AG04450 (cell line): ENCODE data around the gene FRMD4A. TPM values are rescaled to one million over a fixed set of nuclear protein-coding genes. Genes with fewer than 3 reads are reported as not detected.

ENCODE experiments used
- CTCF ChIA-PET: fragments of 300-600, 350-600 bp; formaldehyde crosslinking; extraction: SDS; loops from one replicate; lab custom pipeline; 2022; ENCODE audit warnings: antibody characterized with exemption, inconsistent platforms; lab: Charles Lee
- POLR2A ChIA-PET: fragments of 350-600 bp; formaldehyde crosslinking; extraction: SDS; loops from one replicate; lab custom pipeline; 2021; ENCODE audit warnings: antibody characterized with exemption, inconsistent platforms; lab: Yijun Ruan, JAX
- DNase-seq: peaks from one replicate; pipeline ENCODE4 v3.0.0-alpha.2; 2011; ENCODE audit warnings: low read depth, low spot score
- H3K27ac ChIP-seq: one replicate; pipeline ENCODE4 v1.5.1; 2012; ENCODE audit warnings: low read depth, low read length, control low read depth
- H3K27me3 ChIP-seq: one replicate; pipeline ENCODE4 v1.6.0; 2012; ENCODE audit warnings: low read length; ENCODE audit not compliant: control insufficient read depth, insufficient read depth
- H3K4me3 ChIP-seq: 2 replicates; pipeline ENCODE4 v1.5.1; 2011; ENCODE audit warnings: mild to moderate bottlenecking, low read depth, low read length, control low read depth
- H3K9me3 ChIP-seq: 2 replicates; pipeline ENCODE4 v1.5.1; 2012; ENCODE audit warnings: low read length; ENCODE audit not compliant: control insufficient read depth, insufficient read depth
- CTCF ChIP-seq: IDR thresholded peaks from 2 replicates; pipeline ENCODE4 v1.5.1; 2011; ENCODE audit warnings: low read depth, low read length, control low read depth, inconsistent platforms
- polyA plus RNA-seq: library from polyadenylated mRNA; depleted of rRNA; stranded (reverse); fragments of >200 nt; gene quantifications from 2 replicates; pipeline ENCODE4 v1.2.3, GENCODE V29; 2011

FRMD4A gene
- polyA plus RNA-seq, 1 experiment = 45.7 TPM

GRCh38 chr10:14008740-14009080 lies 322.0 kb downstream of the FRMD4A start:
- DNase-seq = no peak
- Histone ChIP-seq H3K9me3 (no peaks in the 10 kb centered on the region), H3K27ac (no peak overlapping the region), H3K27me3 (no peaks in the 10 kb centered on the region), H3K4me3 (peak overlapping the region; percentile 69)
- ChIA-PET POLR2A (interaction anchor here (0.7 to 1.4 kb wide), 2 partner anchors 24 to 32 kb away, joined by 4 to 6 read pairs; no protein-coding TSS in a partner anchor), CTCF (interaction anchor here (0.7 kb wide), 1 partner anchor 30 kb away, joined by 6 read pairs; no protein-coding TSS in a partner anchor)
- no peak for TF ChIP-seq CTCF

DNA sequence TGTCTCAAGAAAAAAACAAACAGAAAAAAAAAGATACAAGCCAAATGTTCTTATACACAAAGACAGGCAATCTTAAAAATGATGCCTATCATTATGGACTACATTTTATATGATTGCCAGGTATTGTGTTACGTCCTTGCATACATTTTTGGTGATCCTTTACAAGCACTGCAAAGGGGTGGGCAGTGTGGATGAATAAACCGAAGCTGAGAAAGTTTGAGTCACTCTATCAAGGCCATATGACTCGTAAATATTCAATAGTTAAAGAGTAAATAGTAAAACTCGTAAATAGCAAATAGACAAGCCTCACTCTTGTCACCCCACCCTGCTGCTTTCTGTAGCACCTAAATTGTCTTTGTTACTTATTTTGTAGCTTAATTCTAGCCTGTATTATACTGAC lies 326.2 kb downstream of the FRMD4A start:
- H3K27ac ChIP-seq = no peak overlapping the region
- POLR2A ChIA-PET = interaction anchor here (0.7 kb wide), 2 partner anchors 127 to 204 kb away, joined by 3 read pairs; no protein-coding TSS in a partner anchor
- no peaks in the 10 kb centered on the region for H3K27me3 ChIP-seq
- no peak overlapping the region for H3K4me3 ChIP-seq
- H3K9me3 ChIP-seq = no peaks in the 10 kb centered on the region
- no peak for TF ChIP-seq CTCF
- CTCF ChIA-PET = no interaction called here
- DNase-seq = no peak

DNA sequence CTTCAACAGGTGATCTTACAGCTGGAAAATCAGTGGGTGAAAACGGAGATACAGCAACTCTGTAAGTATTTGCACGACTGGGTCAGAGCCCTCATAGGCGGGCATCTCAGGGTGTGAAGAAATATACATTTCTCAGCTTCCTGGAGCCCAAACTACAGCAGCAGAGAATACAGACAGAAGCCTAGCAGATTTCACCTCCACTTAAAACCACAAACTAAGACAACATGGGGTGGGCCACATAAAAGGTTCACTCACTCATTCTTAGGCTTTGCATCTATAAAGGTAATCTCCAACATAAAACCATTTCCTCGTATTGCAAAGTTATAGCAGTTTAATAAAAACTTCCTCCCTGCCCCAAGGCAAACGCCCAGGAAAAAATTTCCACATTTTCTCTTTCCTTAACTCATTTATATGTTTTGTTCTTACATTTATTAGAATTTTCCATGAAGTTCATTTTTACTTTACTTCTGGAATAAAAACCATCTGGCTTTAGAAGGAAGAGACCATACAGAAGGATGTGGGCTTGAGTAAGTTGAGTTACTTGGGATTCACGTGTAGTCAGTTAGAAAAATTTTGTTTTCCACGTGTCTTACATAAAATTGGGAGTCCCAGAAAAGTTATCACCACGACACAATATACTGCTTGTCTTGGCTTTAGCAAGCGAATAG lies 327.1 kb downstream of the FRMD4A start:
- DNase-seq = no peak
- POLR2A ChIA-PET = no interaction called here
- H3K27me3 ChIP-seq = no peaks in the 10 kb centered on the region
- TF ChIP-seq CTCF = no peak
- peaks cover 4% of the 10 kb centered on the region; the same call in 1 of the 2 replicates for H3K9me3 ChIP-seq
- H3K27ac ChIP-seq = no peak overlapping the region
- CTCF ChIA-PET = no interaction called here
- no peak overlapping the region for H3K4me3 ChIP-seq

GRCh38 chr10:14001298-14002040 lies 329.3 kb downstream of the FRMD4A start:
- no peak for TF ChIP-seq CTCF
- POLR2A ChIA-PET = interaction anchor here (0.6 kb wide), 1 partner anchor 386 kb away, joined by 5 read pairs; no protein-coding TSS in a partner anchor
- no peak for DNase-seq
- Histone ChIP-seq H3K9me3 (peaks cover 7% of the 10 kb centered on the region; the same call in 1 of the 2 replicates), H3K27me3 (no peaks in the 10 kb centered on the region), H3K27ac (no peak overlapping the region), H3K4me3 (no peak overlapping the region)
- CTCF ChIA-PET = interaction anchor here (1.1 kb wide), 1 partner anchor 92 kb away, joined by 3 read pairs; no protein-coding TSS in a partner anchor
